HG03571 (cell line): ENCODE data around the gene ANK3.

Experiments
- ATAC-seq: cut with Tn5 transposase; IDR thresholded peaks from one replicate; pipeline ENCODE4 v1.9.1; 2021; ENCODE audit not compliant: unreplicated experiment

The ANK3 gene

GRCh38 chr10:59997827-59998525 is 391.7 kb downstream of the ANK3 start:
- no peak for ATAC-seq

GRCh38 chr10:59995862-59996261 is 393.8 kb downstream of the ANK3 start:
- no peak for ATAC-seq

- ATAC-seq, result no peak
These were observed 395.7 kb downstream of the ANK3 start for GRCh38 chr10:59993931-59994330.

- no peak for ATAC-seq
These were observed 398.0 kb downstream of the ANK3 start for GRCh38 chr10:59991661-59992060.

GRCh38 chr10:59991117-59991516 is 398.6 kb downstream of the ANK3 start:
- no peak for ATAC-seq

- no peak for ATAC-seq
These were observed 404.0 kb downstream of the ANK3 start for GRCh38 chr10:59985639-59986038.

- ATAC-seq, result no peak
These were observed 405.3 kb downstream of the ANK3 start for GRCh38 chr10:59984415-59984814.

GRCh38 chr10:59980356-59980755 is 409.3 kb downstream of the ANK3 start:
- ATAC-seq, result no peak

GRCh38 chr10:59977486-59977885 is 412.2 kb downstream of the ANK3 start:
- ATAC-seq, result no peak

- no peak for ATAC-seq
These were observed 412.8 kb downstream of the ANK3 start for GRCh38 chr10:59976909-59977308.
